HG02798 (cell line): ENCODE measurements around the gene SRPRA.

Experiments used
- ATAC-seq: cut with Tn5 transposase; IDR thresholded peaks from one replicate; pipeline ENCODE4 v1.9.1; 2021; ENCODE audit warnings: mild to moderate bottlenecking; ENCODE audit not compliant: unreplicated experiment, poor library complexity

Gene SRPRA

GRCh38 chr11:126233391-126233790 is 35.3 kb downstream of the SRPRA start:
- no peak for ATAC-seq

DNA sequence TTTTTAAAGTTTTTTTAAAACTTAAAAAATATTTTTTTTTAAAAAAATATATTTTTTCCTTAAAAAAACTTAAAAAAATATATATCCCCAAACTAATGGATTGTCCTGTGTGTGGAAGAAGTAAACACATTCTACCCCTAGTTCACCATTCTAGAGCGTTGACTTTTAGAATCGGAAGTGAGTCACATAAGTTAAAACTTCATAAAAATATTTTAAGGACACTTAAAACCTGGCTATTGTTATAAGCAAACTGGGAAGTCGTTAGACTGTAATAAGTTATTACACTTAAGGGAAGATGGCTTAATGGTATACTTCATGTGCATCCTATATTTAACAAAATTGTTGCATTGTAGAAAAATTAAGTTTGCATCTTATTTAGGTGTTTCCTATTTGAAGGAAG is 36.0 kb downstream of the SRPRA start:
- no peak for ATAC-seq

GRCh38 chr11:126231725-126232459 is 36.8 kb downstream of the SRPRA start:
- no peak for ATAC-seq

DNA sequence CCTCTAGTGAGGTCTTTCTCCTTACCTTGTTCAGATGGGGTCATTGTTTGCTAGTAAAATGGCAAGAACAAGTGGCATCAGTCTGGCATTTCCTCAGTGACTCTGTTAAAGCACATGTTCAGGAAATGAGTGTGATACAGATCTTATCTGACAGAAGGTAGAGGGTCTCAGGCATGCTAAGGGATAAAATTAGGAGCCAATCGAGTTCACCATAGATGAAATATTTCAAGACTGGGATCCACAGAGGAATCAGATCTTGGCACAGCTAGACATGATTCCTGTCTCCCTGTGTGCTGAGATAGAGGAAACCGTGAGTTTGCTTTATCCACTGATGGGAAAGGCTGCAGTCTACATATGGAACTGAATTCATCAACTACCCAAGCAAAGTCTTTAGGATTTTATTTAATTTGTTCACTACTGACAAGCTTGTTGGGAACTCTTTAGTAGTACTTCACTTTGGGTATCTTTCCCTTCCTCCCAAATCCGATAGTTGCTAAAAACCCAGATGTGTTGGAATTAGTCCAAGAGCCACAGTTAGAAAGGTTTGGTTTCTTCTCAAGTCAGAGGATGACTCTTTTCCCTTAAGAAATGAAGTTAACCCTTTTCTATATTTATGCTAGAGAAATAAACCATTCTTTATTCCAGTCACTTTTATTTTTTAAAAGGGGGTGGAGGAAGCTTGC is 38.7 kb downstream of the SRPRA start:
- ATAC-seq = no peak

- no peak for ATAC-seq
Observed at GRCh38 chr11:126226334-126227084, 42.2 kb downstream of the SRPRA start.

DNA sequence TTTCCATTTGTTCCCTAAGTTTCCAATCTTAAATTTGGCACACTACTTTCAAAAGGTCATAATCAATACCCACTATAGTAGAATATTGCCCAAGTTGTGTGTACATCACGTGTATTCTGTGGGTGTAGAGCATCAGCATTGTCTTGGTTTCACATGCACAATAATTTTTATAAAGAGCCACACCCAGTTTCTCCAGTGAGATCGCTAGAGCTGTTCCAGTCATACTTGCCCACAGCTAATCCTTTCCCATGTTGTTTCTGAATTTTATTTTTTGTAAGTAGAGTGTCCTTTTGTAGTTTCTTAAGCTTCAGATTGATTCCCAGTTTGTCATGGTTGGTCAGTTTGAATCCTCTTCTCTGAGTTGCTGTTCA is 43.4 kb downstream of the SRPRA start:
- ATAC-seq = no peak

GRCh38 chr11:126224647-126225294 is 43.9 kb downstream of the SRPRA start:
- ATAC-seq = no peak

DNA sequence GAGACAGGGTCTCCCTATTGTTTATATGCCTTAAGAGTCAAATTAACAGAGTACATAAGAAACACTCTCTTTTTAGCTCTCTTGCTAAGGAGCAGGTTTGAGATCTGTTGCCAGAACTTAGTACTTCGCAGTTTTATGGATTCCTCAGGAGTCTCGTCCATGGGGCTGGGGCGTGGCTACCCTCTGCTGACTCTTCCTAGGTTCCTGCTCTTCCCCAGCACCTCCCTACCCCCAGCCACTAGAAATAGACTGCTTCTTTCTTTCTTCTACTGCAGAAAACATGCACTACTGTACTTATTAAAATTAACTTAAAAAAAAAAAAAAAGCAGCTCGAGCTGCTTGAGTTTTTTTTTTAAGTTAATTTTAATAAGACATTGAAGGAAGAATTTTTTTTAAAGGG is 49.1 kb downstream of the SRPRA start:
- ATAC-seq = no peak

- ATAC-seq = no peak
Observed at GRCh38 chr11:126217491-126217890, 51.2 kb downstream of the SRPRA start.

DNA sequence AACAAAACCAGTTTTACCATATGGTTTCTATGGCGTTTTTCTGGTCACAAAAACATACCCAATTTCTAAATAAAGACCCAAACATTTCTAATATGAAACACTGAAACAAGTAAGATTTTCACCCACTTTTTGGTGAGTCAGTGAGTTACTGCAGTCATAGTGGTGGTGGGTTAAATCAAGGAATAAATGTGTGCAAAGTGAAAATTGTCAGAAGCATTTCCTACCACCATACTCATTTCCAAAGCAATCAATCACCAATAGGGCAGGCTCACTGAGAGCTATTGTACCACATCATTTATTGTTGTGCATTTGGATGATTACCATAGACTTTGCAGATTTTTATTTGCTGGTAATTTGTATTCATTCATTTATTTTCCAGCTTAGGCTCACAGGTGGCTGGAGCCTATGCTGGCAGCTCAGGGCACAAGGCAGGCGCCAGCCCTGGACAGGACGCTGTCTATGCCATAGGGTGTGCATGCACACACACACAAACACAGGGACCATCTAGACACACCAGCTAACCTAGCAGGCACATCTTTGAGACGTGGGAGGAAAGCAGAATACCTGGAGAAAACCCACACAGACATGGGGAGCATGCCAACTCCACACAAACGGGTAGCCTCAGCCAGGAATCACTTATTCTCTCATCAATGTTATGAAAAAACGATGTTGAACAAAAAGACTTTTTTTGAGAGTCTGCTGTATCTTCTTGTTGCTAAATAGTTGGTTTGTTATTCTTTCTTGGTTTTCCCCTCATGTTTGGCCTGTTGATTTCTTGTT is 52.0 kb downstream of the SRPRA start:
- no peak for ATAC-seq

GRCh38 chr11:126214841-126215240 is 53.9 kb downstream of the SRPRA start:
- ATAC-seq = no peak

DNA sequence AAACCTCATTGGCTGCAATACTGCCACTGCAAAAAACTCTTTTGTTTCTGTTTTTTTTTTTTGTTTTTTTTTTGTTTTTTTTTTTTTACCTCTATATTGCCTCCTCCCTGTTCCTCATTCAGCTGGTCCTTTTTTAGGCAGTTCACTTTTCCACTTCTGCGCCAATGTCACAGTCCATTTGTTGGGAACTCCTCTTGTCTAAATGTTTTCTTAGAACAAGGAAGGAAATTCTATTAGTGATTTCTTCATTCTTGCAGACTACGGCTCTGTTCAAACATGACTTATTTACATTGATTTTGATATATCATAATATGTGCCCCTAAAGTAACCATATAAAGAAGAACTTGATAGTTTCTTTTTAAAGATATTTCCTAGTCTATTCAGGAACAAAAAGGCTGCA is 54.3 kb downstream of the SRPRA start:
- no peak for ATAC-seq
